ENCODE data around the gene UBE2K.
"Not testable (repeated sequence)": the region's sequence is repeated elsewhere in the genome, so short reads cannot be mapped to it uniquely, and the experiment has no call there.

The UBE2K gene

DNA sequence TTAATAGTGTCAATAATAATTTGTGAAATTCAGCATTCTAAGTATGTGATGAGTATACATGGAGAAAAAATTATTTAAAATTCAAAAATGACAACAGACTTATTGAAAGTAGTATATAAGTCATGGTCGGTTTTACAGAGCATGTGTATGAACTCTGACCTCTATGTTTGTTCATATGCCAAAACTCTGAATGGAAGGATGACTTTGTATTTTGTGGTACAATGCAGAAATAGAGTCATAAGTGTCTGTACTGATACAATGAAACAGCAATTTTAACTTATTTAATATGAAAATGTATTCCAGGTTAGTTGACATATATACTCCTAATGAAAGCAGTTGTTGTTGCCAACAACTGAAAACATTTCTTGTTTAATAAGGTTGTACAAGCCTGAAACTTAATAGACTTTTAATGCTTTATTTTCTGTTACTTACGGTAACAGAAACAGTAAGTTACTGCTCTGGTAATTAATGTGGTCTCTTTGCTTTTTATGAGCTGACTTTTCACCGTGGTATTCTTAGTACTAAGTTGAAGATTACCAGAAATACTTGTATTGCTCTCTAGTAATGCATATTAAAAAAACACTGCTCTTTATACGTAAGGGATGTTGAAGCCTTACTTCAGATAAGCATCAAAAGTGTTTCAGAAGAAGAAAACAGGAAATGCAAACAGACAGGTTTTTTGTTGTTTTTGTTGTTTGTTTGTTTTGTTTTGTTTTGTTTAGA lies 1.9 kb downstream of the UBE2K start:
- Histone ChIP-seq H3K9me3 (no peaks in the 10 kb centered on the region), H3K36me3 (no peaks in the 10 kb centered on the region), H3K4me1 (ENCODE audit: control insufficient read depth in 1 of 2, insufficient read depth in 1 of 2, low read depth in 1 of 2, low read length in 1 of 2) (peaks cover 30 to 34% of the 10 kb centered on the region in 2 experiments), H3K4me3 (ENCODE audit: low read depth in 1 of 2, low read length in 1 of 2) (peak overlapping the region in 1 of 2 experiments; percentile 92), H3K27me3 (no peaks in the 10 kb centered on the region), H3K27ac (peak overlapping the region; percentile 17)
- TF ChIP-seq, protein P1, sequence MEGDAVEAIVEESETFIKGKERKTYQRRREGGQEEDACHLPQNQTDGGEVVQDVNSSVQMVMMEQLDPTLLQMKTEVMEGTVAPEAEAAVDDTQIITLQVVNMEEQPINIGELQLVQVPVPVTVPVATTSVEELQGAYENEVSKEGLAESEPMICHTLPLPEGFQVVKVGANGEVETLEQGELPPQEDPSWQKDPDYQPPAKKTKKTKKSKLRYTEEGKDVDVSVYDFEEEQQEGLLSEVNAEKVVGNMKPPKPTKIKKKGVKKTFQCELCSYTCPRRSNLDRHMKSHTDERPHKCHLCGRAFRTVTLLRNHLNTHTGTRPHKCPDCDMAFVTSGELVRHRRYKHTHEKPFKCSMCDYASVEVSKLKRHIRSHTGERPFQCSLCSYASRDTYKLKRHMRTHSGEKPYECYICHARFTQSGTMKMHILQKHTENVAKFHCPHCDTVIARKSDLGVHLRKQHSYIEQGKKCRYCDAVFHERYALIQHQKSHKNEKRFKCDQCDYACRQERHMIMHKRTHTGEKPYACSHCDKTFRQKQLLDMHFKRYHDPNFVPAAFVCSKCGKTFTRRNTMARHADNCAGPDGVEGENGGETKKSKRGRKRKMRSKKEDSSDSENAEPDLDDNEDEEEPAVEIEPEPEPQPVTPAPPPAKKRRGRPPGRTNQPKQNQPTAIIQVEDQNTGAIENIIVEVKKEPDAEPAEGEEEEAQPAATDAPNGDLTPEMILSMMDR (IDR thresholded peaks at IDR 0.05): no peak

DNA sequence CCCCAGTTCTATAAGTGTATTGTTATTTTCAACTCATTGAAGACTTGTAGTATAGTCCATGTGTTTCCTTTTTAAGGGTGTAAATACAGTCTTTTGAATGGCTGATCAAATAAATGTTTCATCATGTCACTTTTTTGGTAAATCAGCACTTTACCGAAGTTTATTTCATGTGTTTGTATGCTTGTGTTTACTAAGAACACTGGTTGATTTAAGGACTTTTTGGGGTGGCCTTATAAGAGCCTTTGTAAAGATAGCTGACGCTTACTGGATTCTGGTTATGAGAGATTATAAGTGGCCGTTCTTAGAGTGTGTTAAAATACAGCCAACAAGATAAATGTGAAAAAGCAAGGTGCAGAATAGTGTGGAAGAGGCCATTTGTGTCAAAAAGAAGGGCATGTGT lies 2.6 kb downstream of the UBE2K start:
- Histone ChIP-seq H3K36me3 (no peaks in the 10 kb centered on the region), H3K27ac (peak overlapping the region; percentile 17), H3K9me3 (no peaks in the 10 kb centered on the region), H3K4me1 (ENCODE audit: control insufficient read depth in 1 of 2, insufficient read depth in 1 of 2, low read depth in 1 of 2, low read length in 1 of 2) (peaks cover 30 to 34% of the 10 kb centered on the region in 2 experiments), H3K27me3 (no peaks in the 10 kb centered on the region), H3K4me3 (ENCODE audit: low read depth in 1 of 2, low read length in 1 of 2) (no peak overlapping the region)
- TF ChIP-seq, protein P1 (IDR thresholded peaks at IDR 0.05): no peak

DNA sequence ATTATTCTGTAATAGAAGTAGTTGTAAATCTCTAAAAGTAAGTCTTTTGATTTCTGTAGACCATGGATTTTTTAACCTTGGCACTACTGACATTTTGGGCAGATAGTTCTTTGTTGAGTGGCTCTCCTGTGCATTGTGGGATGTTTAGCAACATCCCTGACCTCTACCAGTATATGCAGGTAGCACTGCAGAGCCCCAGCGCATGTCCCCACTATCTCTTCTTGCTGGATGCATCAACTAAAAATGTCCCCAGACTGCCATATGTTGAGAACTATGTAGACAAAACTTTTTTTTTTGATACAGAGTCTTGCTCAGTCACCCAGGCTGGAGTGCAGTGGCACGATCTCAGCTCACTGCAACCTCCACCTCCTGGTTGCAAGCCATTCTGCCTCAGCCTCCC lies 4.8 kb downstream of the UBE2K start:
- Histone ChIP-seq H3K9me3 (no peaks in the 10 kb centered on the region), H3K27ac (no peak overlapping the region), H3K4me1 (ENCODE audit: control insufficient read depth in 1 of 2, insufficient read depth in 1 of 2, low read depth in 1 of 2, low read length in 1 of 2) (peaks cover 23 to 24% of the 10 kb centered on the region in 2 experiments), H3K4me3 (ENCODE audit: low read depth in 1 of 2, low read length in 1 of 2) (no peak overlapping the region), H3K27me3 (no peaks in the 10 kb centered on the region), H3K36me3 (no peaks in the 10 kb centered on the region)
- TF ChIP-seq, protein P1 (IDR thresholded peaks at IDR 0.05): no peak

DNA sequence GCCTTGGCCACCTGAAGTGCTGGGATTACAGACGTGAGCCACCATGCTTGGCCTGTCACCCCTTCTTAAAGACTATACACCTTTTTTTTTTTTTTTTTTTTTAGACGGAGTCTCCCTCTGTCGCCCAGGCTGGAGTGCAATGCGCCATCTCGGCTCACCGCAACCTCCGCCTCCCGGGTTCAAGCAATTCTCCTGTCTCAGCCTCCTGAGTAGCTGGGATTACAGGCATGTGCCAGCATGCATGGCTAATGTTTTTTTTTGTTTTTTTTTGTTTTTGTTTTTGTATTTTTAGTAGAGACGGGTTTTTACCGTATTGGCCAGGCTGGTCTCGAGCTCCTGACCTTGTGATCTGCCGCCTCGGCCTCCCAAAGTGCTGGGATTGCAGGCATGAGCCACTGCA lies 6.9 kb downstream of the UBE2K start:
- not testable (repeated sequence) for H3K9me3 ChIP-seq; H3K36me3 ChIP-seq; H3K4me3 ChIP-seq (ENCODE audit: low read depth in 1 of 2, low read length in 1 of 2); H3K27ac ChIP-seq; H3K27me3 ChIP-seq
- H3K4me1 ChIP-seq (ENCODE audit: control insufficient read depth in 1 of 2, insufficient read depth in 1 of 2, low read depth in 1 of 2, low read length in 1 of 2): peaks cover 10% of the 10 kb centered on the region in 2 experiments

DNA sequence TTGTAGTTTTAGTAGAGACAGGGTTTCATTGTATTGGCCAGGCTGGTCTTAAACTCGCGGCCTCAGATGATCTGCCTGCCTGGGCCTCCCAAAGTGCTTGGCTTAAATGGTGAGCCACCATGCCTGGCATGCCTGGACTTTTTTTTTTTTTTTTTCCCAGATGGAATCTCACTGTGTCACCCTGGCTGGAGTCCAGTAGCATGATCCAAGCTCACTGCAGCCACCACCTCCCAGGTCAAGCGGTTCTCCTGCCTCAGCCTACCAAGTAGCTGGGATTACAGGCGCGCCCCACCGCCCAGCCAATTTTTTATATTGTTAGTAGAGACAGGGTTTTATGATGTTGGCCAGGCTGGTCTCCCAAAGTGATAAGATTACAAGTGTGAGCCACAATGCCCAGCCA lies 8.4 kb downstream of the UBE2K start:
- H3K27ac ChIP-seq: no peak overlapping the region
- no peaks in the 10 kb centered on the region for H3K9me3 ChIP-seq
- no peaks in the 10 kb centered on the region for H3K36me3 ChIP-seq
- H3K4me3 ChIP-seq (ENCODE audit: low read depth in 1 of 2, low read length in 1 of 2): no peak overlapping the region
- H3K27me3 ChIP-seq: no peaks in the 10 kb centered on the region
- TF ChIP-seq, protein P1 (IDR thresholded peaks at IDR 0.05): no peak
- H3K4me1 ChIP-seq (ENCODE audit: control insufficient read depth in 1 of 2, insufficient read depth in 1 of 2, low read depth in 1 of 2, low read length in 1 of 2): no peaks in the 10 kb centered on the region

DNA sequence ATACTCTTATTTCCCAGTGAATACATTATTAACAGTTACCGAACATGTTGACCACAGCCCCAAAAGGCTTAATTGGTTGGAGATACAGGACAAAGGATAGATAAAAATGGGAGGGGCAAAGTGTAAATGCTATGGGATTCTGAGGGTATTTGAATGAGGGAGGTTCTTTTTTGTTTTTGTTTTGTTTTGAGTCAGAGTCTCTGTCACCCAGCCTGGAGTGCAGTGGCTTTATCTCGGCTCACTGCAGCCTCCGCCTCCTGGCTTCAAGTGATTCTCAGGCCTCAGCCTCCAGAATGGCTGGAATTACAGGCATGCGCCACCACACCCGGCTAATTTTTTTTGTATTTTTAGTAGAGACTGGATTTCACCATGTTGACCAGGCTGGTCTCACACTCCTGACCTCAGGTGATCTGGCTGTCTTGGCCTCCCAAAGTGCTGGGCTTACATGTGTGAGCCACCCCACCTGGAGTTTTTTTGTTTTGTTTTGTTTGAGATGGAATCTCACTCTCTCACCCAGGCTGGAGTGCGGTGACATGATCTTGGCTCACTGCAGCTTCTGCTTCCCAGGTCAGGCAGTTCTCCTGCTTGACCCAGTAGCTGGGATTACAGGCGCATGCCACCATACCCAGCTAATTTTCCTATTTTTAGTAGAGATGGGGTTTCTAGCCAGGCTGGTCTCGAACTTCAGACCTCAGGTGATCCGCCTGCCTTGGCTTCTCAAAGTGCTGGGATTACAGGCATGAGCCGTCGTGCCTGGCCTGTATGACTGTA lies 9.0 kb downstream of the UBE2K start:
- no peaks in the 10 kb centered on the region for H3K36me3 ChIP-seq
- no peaks in the 10 kb centered on the region for H3K9me3 ChIP-seq
- H3K27me3 ChIP-seq: no peaks in the 10 kb centered on the region
- H3K4me3 ChIP-seq (ENCODE audit: low read depth in 1 of 2, low read length in 1 of 2): no peak overlapping the region
- TF ChIP-seq, protein P1 (IDR thresholded peaks at IDR 0.05): no peak
- H3K27ac ChIP-seq: no peak overlapping the region
- H3K4me1 ChIP-seq (ENCODE audit: control insufficient read depth in 1 of 2, insufficient read depth in 1 of 2, low read depth in 1 of 2, low read length in 1 of 2): peaks cover 0 to 4% of the 10 kb centered on the region in 2 experiments

All from neutrophil (primary cell).